ENCODE results near the gene CBFA2T2.
"Not testable (repeated sequence)": the region's sequence is repeated elsewhere in the genome, so short reads cannot be mapped to it uniquely, and the experiment has no call there.

CBFA2T2 gene

DNA sequence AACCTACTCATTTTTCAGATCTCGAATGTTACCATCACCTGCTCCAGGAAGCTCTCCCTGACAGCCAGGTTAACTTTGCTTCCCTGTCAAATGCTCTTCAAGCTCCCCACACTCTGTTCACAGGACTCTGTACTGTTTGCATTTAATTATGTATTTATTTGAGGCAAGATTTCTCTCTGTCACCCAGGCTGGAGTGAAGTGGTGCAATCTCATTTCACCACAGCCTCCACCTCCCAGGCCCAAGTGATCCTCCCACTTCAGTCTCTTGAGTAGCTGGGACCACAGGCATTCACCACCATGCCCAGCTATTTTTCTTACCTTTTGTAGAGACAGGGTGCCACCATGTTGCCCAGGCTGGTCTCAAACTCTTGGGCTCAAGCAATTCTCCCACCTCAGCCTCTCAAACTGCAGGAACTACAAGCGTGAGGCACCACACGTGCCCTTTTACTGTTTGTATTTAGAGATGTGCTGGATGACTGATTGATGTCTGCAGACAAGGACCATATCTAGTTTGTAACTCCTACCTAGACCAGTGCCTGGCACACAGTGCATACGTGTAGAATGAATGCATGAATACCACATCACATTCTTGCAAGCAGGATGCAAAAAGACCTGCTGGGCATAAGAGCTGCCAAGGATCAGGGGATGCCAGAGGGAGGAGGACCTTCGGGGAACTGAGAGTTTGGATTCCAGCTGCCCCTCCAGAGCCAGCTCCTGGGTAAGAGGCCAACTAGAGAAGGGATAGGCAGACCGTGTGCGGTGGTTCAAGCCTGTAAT, 15.6 kb upstream of the CBFA2T2 start:
- Histone ChIP-seq H3K27ac (ENCODE audit: low read depth, low read length) (no peak overlapping the region), H3K4me3 (ENCODE audit: low read depth, low read length) (no peak overlapping the region), H3K36me3 (ENCODE audit: control insufficient read depth, insufficient read depth, low read length) (no peaks in the 10 kb centered on the region), H3K9ac (ENCODE audit: low read length) (no peak overlapping the region), H3K9me3 (ENCODE audit: control insufficient read depth, insufficient read depth, low read depth, low read length) (no peaks in the 10 kb centered on the region), H3K4me1 (ENCODE audit: control insufficient read depth, insufficient read depth, low read length) (peaks cover 23% of the 10 kb centered on the region), H3K27me3 (ENCODE audit: control insufficient read depth, insufficient read depth, low read length) (peaks cover 8% of the 10 kb centered on the region; the same call in 1 of the 2 replicates)

DNA sequence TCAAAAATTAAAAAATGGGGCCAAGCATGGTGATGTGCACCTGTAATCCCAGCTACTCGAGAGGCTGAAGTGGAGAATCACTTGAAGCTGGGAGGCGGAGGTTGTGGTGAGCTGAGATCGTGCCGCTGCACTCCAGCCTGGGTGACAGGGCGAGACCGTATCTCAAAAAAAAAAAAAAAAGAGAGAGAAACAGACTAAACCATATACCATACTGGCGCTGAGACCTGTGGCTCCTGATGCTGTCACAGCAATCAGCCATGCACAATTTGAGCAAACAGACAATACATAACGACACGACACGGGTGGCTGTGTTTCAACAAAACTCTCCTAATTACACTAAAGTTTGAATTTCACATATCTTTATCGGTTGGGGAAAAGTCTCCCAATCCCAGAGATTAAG, 14.9 kb upstream of the CBFA2T2 start:
- Histone ChIP-seq H3K4me1 (ENCODE audit: control insufficient read depth, insufficient read depth, low read length) (peaks cover 23% of the 10 kb centered on the region), H3K9me3 (ENCODE audit: control insufficient read depth, insufficient read depth, low read depth, low read length) (no peaks in the 10 kb centered on the region), H3K9ac (ENCODE audit: low read length) (no peak overlapping the region), H3K4me3 (ENCODE audit: low read depth, low read length) (no peak overlapping the region), H3K27ac (ENCODE audit: low read depth, low read length) (no peak overlapping the region), H3K36me3 (ENCODE audit: control insufficient read depth, insufficient read depth, low read length) (no peaks in the 10 kb centered on the region), H3K27me3 (ENCODE audit: control insufficient read depth, insufficient read depth, low read length) (peaks cover 8% of the 10 kb centered on the region; the same call in 1 of the 2 replicates)

GRCh38 chr20:33475381-33476152, 14.3 kb upstream of the CBFA2T2 start:
- H3K27ac ChIP-seq (ENCODE audit: low read depth, low read length): no peak overlapping the region
- no peaks in the 10 kb centered on the region for H3K36me3 ChIP-seq (ENCODE audit: control insufficient read depth, insufficient read depth, low read length)
- no peak overlapping the region for H3K4me3 ChIP-seq (ENCODE audit: low read depth, low read length)
- peaks cover 8% of the 10 kb centered on the region; the same call in 1 of the 2 replicates for H3K27me3 ChIP-seq (ENCODE audit: control insufficient read depth, insufficient read depth, low read length)
- H3K9ac ChIP-seq (ENCODE audit: low read length): no peak overlapping the region
- peaks cover 23% of the 10 kb centered on the region for H3K4me1 ChIP-seq (ENCODE audit: control insufficient read depth, insufficient read depth, low read length)
- no peaks in the 10 kb centered on the region for H3K9me3 ChIP-seq (ENCODE audit: control insufficient read depth, insufficient read depth, low read depth, low read length)

DNA sequence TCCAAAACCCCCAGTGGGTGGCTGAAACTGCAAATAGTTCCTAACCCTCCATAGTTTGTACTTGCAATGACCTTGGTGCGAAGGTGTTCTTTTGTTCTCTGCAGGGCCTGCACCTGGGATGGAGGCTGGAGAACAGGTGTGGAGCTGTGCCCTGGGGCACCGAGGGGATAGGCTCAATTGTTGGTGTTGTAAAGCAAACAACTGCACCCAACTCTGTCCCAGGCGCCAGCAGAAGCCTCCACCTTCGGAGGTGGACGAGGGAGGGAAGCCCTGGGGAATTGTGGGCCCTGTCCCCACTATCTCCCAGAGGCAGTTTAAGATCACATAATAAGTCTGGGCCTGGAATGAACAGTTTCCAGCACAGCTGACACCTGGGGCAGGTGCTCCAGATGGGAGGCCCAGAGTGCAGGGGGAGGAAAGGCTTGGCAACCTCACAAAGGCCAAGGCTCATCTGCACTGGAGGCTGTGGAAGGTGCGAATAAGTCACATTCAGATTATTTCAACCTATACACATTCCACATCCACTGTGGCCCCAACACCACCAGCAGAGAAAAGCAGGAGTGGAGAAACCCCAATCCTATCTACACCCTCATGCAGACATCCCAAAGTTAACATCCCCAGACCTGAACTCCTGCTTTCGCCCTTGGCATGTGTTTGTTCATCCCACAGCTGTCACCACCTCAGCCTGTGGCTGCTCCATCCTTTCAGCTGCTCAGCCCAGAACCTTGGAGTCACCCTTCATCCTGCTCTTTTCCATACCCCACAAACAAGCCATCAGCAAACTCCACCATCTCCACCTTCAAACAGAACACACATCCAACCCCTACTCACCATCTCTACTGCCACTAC, 12.3 kb upstream of the CBFA2T2 start:
- H3K36me3 ChIP-seq (ENCODE audit: control insufficient read depth, insufficient read depth, low read length): no peaks in the 10 kb centered on the region
- H3K27ac ChIP-seq (ENCODE audit: low read depth, low read length): peak overlapping the region; percentile 7; the same call in 1 of the 2 replicates
- H3K9ac ChIP-seq (ENCODE audit: low read length): no peak overlapping the region
- peaks cover 23% of the 10 kb centered on the region for H3K4me1 ChIP-seq (ENCODE audit: control insufficient read depth, insufficient read depth, low read length)
- no peak overlapping the region for H3K4me3 ChIP-seq (ENCODE audit: low read depth, low read length)
- H3K9me3 ChIP-seq (ENCODE audit: control insufficient read depth, insufficient read depth, low read depth, low read length): no peaks in the 10 kb centered on the region
- H3K27me3 ChIP-seq (ENCODE audit: control insufficient read depth, insufficient read depth, low read length): peaks cover 8% of the 10 kb centered on the region; the same call in 1 of the 2 replicates

DNA sequence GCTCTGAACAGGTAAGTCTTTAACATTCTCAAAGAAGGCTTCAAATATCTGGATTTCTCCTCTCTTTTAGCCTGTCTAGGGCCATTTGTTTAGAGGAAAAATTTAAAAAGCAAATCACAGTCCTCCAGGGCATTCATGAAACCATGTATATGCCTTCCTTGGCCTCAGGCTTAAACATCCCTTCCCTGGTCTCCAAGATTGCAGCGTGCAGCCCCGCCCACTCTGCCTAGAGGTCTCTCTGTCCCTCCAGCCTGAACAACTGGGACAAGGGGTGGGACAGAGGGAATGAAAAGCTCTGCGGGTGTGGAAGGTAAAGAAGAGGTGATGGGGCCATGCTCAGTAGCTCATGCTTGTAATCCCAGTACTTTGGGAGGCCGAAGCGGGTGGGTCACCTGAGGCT, 9.8 kb upstream of the CBFA2T2 start:
- Histone ChIP-seq H3K4me1 (ENCODE audit: control insufficient read depth, insufficient read depth, low read length) (peaks cover 22% of the 10 kb centered on the region), H3K27ac (ENCODE audit: low read depth, low read length) (no peak overlapping the region), H3K27me3 (ENCODE audit: control insufficient read depth, insufficient read depth, low read length) (no peaks in the 10 kb centered on the region), H3K4me3 (ENCODE audit: low read depth, low read length) (no peak overlapping the region), H3K36me3 (ENCODE audit: control insufficient read depth, insufficient read depth, low read length) (no peaks in the 10 kb centered on the region), H3K9ac (ENCODE audit: low read length) (no peak overlapping the region), H3K9me3 (ENCODE audit: control insufficient read depth, insufficient read depth, low read depth, low read length) (no peaks in the 10 kb centered on the region)

- no peak overlapping the region for H3K27ac ChIP-seq (ENCODE audit: low read depth, low read length)
- H3K27me3 ChIP-seq (ENCODE audit: control insufficient read depth, insufficient read depth, low read length): no peaks in the 10 kb centered on the region
- H3K9me3 ChIP-seq (ENCODE audit: control insufficient read depth, insufficient read depth, low read depth, low read length): no peaks in the 10 kb centered on the region
- H3K36me3 ChIP-seq (ENCODE audit: control insufficient read depth, insufficient read depth, low read length): no peaks in the 10 kb centered on the region
- H3K4me1 ChIP-seq (ENCODE audit: control insufficient read depth, insufficient read depth, low read length): peaks cover 10% of the 10 kb centered on the region
- H3K9ac ChIP-seq (ENCODE audit: low read length): no peak overlapping the region
- H3K4me3 ChIP-seq (ENCODE audit: low read depth, low read length): no peak overlapping the region
These were observed 8.4 kb upstream of the CBFA2T2 start for GRCh38 chr20:33481431-33481941.

DNA sequence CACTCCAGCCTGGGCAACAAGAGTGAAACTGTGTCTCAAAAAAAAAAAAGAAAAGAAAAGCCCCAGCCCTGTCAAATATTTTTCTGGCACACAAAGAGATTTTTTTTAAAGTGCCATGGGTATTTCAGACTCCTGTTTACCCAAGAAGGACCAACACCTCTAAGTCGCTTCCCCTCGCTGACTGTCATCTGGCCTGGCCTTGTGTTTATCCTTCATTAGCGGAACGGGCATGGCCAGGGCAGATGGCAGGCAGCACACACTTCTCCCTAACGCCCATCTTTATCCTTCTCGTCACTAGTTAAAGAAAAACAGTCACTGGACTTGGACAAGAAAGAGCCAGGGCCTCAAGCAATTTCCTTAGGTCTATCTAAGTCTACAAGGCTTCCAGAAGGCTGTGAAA, 7.3 kb upstream of the CBFA2T2 start:
- Histone ChIP-seq H3K27ac (ENCODE audit: low read depth, low read length) (no peak overlapping the region), H3K9ac (ENCODE audit: low read length) (no peak overlapping the region), H3K4me1 (ENCODE audit: control insufficient read depth, insufficient read depth, low read length) (peaks cover 6% of the 10 kb centered on the region), H3K4me3 (ENCODE audit: low read depth, low read length) (no peak overlapping the region), H3K27me3 (ENCODE audit: control insufficient read depth, insufficient read depth, low read length) (no peaks in the 10 kb centered on the region), H3K36me3 (ENCODE audit: control insufficient read depth, insufficient read depth, low read length) (no peaks in the 10 kb centered on the region), H3K9me3 (ENCODE audit: control insufficient read depth, insufficient read depth, low read depth, low read length) (no peaks in the 10 kb centered on the region)

- H3K27ac ChIP-seq (ENCODE audit: low read depth, low read length); H3K4me3 ChIP-seq (ENCODE audit: low read depth, low read length); H3K9me3 ChIP-seq (ENCODE audit: control insufficient read depth, insufficient read depth, low read depth, low read length); H3K9ac ChIP-seq (ENCODE audit: low read length); H3K27me3 ChIP-seq (ENCODE audit: control insufficient read depth, insufficient read depth, low read length); H3K4me1 ChIP-seq (ENCODE audit: control insufficient read depth, insufficient read depth, low read length); H3K36me3 ChIP-seq (ENCODE audit: control insufficient read depth, insufficient read depth, low read length): not testable (repeated sequence)
These were observed 6.7 kb upstream of the CBFA2T2 start for GRCh38 chr20:33483186-33483585.

GRCh38 chr20:33488201-33488600, 1.7 kb upstream of the CBFA2T2 start:
- H3K27ac ChIP-seq (ENCODE audit: low read depth, low read length): no peak overlapping the region

DNA sequence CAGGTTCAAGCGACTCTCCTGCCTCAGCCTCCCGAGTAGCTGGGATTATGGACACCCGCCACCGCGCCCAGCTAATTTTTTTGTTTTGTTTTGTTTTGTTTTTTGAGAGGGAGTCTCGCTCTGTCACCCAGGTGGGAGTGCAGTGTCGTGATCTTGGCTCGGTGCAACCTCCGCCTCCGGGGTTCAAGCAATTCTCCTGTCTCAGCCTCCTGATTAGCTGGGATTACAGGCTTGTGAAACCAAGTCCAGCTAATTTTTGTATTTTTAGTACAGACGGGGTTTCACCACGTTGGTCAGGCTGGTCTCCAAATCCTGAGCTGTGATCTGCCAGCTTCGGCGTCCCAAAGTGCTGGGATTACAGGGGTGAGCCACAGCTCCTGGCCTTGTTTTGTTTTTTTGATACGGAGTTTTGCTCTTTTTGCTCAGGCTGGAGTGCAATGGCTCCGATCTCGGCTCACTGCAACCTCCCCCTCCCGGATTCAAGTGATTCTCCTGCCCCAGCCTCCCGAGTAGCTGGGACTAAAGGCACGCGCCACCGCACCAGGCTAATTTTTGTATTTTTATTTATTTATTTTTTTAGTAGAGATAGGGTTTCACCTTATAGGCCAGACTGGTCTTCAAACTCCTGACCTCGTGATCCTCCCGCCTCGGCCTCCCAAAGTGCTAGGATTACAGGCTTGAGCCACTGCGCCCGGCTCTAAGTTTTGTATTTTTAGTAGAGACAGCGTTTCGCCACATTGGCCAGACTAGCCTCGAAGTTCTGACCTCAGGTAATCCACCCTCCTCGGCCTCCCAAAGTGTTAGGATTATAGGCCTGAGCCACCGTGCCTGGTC, 1.0 kb upstream of the CBFA2T2 start:
- H3K4me1 ChIP-seq (ENCODE audit: control insufficient read depth, insufficient read depth, low read length); H3K27ac ChIP-seq (ENCODE audit: low read depth, low read length); H3K9ac ChIP-seq (ENCODE audit: low read length): not testable (repeated sequence)

More at GRCh38 chr20:33488201-33488600, 1.7 kb upstream of the CBFA2T2 start:
- Histone ChIP-seq H3K4me3 (ENCODE audit: low read depth, low read length) (no peak overlapping the region), H3K9me3 (ENCODE audit: control insufficient read depth, insufficient read depth, low read depth, low read length) (no peaks in the 10 kb centered on the region), H3K27me3 (ENCODE audit: control insufficient read depth, insufficient read depth, low read length) (no peaks in the 10 kb centered on the region), H3K36me3 (ENCODE audit: control insufficient read depth, insufficient read depth, low read length) (no peaks in the 10 kb centered on the region), H3K4me1 (ENCODE audit: control insufficient read depth, insufficient read depth, low read length) (peaks cover 8% of the 10 kb centered on the region; the same call in 1 of the 2 replicates), H3K9ac (ENCODE audit: low read length) (no peak overlapping the region)

More for the DNA sequence above, 1.0 kb upstream of the CBFA2T2 start:
- H3K4me3 ChIP-seq (ENCODE audit: low read depth, low read length): peak overlapping the region; percentile 63
- H3K9me3 ChIP-seq (ENCODE audit: control insufficient read depth, insufficient read depth, low read depth, low read length); H3K27me3 ChIP-seq (ENCODE audit: control insufficient read depth, insufficient read depth, low read length); H3K36me3 ChIP-seq (ENCODE audit: control insufficient read depth, insufficient read depth, low read length): not testable (repeated sequence)
